ENCODE results near the gene COA7.

GRCh38 chr1:52727956-52728656 lies 30.0 kb upstream of the COA7 start:
- TF ChIP-seq CTCF (conservative IDR thresholded peaks at IDR 0.05; ENCODE audit: low read depth, low read length) (no peak), EZH2phosphoT487 (IDR thresholded peaks at IDR 0.05; ENCODE audit: borderline replicate concordance, low read length) (no peak), EZH2 (IDR thresholded peaks at IDR 0.05; ENCODE audit: low read length, unreplicated experiment) (no peak)
